ENCODE results near the gene DAGLA. TPM values are rescaled to one million over a fixed set of nuclear protein-coding genes. Genes with fewer than 3 reads are reported as not detected.

DAGLA gene
- total RNA-seq, 1 experiment from 2014 or later, result 4.5 TPM

GRCh38 chr11:61713906-61714305 is 33.7 kb downstream of the DAGLA start:
- peaks cover 52 to 64% of the 10 kb centered on the region in 2 experiments for H3K4me1 Mint-ChIP-seq
- Histone ChIP-seq H2AFZ (ENCODE audit: low read length) (no peak overlapping the region), H3K23me2 (ENCODE audit: insufficient read length, low read depth, low read length, poor library complexity, severe bottlenecking) (peaks cover 4% of the 10 kb centered on the region), H3K79me2 (ENCODE audit: insufficient read depth, low read length) (no peaks in the 10 kb centered on the region), H4K20me1 (ENCODE audit: control insufficient read depth, insufficient read depth, insufficient read length) (no peaks in the 10 kb centered on the region), H2BK20ac (ENCODE audit: low read depth, low read length, poor library complexity, severe bottlenecking) (no peak overlapping the region), H2BK5ac (ENCODE audit: insufficient read length, low read length) (no peak overlapping the region), H3T11ph (ENCODE audit: low read length) (no peak overlapping the region), H2BK15ac (ENCODE audit: low read depth, low read length) (no peak overlapping the region), H2BK12ac (ENCODE audit: insufficient read length, low read depth, low read length) (no peak overlapping the region), H2BK120ac (ENCODE audit: low read depth, low read length, poor library complexity, severe bottlenecking) (no peak overlapping the region), H4K5ac (ENCODE audit: insufficient read length, low read depth, low read length) (no peak overlapping the region), H3K56ac (ENCODE audit: insufficient read length, low read depth, low read length) (no peak overlapping the region), H3K4ac (ENCODE audit: low read depth, low read length) (no peak overlapping the region), H3K27ac (ENCODE audit: insufficient read length, low read depth, low read length) (no peak overlapping the region), H3K4me1 (ENCODE audit: insufficient read depth, low read length) (peaks cover 5% of the 10 kb centered on the region; the same call in 1 of the 2 replicates), H3K4me2 (ENCODE audit: insufficient read depth, insufficient read length, low read length) (no peak overlapping the region), H3K14ac (ENCODE audit: insufficient read depth, low read length) (no peak overlapping the region), H3K23ac (ENCODE audit: insufficient read length, low read depth, low read length) (no peak overlapping the region), H2AK5ac (ENCODE audit: insufficient read length, low read length) (no peak overlapping the region), H3K79me1 (ENCODE audit: insufficient read depth, low read depth, low read length, poor library complexity, severe bottlenecking) (no peaks in the 10 kb centered on the region), H4K91ac (ENCODE audit: insufficient read length, low read depth, low read length) (no peak overlapping the region), H3K27me3 (ENCODE audit: insufficient read depth, low read length) (no peaks in the 10 kb centered on the region), H3K9ac (ENCODE audit: extremely low read depth, insufficient read length, low read length) (no peak overlapping the region), H3K9me3 (ENCODE audit: control insufficient read depth, low read depth, low read length) (no peaks in the 10 kb centered on the region), H4K8ac (replicated peaks; ENCODE audit: insufficient read length, low read depth, low read length) (no peak overlapping the region), H3K18ac (ENCODE audit: insufficient read length, low read depth, low read length) (no peak overlapping the region)
- no peak overlapping the region for H3K4me3 Mint-ChIP-seq
- TF ChIP-seq CTCF (conservative IDR thresholded peaks at IDR 0.05), result no peak
- no peaks in the 10 kb centered on the region for H3K27me3 Mint-ChIP-seq (ENCODE audit: low read depth)
- no peaks in the 10 kb centered on the region for H3K36me3 Mint-ChIP-seq (ENCODE audit: insufficient read depth in 1 of 3, low read depth in 3 of 3)
- peak overlapping the region in 1 of 3 experiments; percentile 77; a peak in 1 of 7 replicates for H3K27ac Mint-ChIP-seq
- no CpG with 5 or more reads among the region's 5 CpGs for WGBS (ENCODE audit: extremely low coverage, insufficient read length, low lambda C conversion rate)
- DNase-seq, result no peak
- H3K9me3 Mint-ChIP-seq, result no peaks in the 10 kb centered on the region

Data from H9 (cell line).